Measurements from ENCODE around the gene ARF5.

ARF5 gene

DNA sequence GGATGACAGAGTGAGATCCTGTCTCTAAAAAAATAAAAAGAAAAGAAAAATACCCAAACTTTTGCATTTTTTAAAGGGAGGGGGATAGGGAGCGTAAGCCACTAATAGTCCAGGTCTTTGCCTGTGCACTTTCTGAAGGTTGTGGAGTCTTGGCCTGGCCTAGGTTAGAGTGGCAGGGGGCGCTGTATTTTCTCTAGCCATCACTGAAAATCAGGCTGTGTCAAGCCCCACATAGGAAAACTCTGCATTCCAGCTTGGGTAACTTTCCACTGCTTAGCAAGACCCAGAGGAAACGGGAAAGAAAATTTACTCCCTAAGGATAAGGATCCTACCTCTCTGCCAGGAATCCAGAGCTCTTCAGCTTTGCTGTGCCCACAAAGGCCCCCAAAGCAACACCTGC is 40.2 kb downstream of the ARF5 start:
- Histone ChIP-seq H3K4me3 (no peak overlapping the region), H3K27me3 (no peaks in the 10 kb centered on the region), H3K27ac (no peak overlapping the region), H3K9me3 (no peaks in the 10 kb centered on the region), H3K4me1 (peaks cover 0 to 12% (median 9%) of the 10 kb centered on the region in 4 donors), H3K36me3 (no peaks in the 10 kb centered on the region)
- TF ChIP-seq, protein P1, sequence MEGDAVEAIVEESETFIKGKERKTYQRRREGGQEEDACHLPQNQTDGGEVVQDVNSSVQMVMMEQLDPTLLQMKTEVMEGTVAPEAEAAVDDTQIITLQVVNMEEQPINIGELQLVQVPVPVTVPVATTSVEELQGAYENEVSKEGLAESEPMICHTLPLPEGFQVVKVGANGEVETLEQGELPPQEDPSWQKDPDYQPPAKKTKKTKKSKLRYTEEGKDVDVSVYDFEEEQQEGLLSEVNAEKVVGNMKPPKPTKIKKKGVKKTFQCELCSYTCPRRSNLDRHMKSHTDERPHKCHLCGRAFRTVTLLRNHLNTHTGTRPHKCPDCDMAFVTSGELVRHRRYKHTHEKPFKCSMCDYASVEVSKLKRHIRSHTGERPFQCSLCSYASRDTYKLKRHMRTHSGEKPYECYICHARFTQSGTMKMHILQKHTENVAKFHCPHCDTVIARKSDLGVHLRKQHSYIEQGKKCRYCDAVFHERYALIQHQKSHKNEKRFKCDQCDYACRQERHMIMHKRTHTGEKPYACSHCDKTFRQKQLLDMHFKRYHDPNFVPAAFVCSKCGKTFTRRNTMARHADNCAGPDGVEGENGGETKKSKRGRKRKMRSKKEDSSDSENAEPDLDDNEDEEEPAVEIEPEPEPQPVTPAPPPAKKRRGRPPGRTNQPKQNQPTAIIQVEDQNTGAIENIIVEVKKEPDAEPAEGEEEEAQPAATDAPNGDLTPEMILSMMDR (IDR thresholded peaks at IDR 0.05): no peak
- intact Hi-C loops (cut with DNase I; ENCODE audit: low total_unique reads): no loop called here
- DNase-seq: no peak

DNA sequence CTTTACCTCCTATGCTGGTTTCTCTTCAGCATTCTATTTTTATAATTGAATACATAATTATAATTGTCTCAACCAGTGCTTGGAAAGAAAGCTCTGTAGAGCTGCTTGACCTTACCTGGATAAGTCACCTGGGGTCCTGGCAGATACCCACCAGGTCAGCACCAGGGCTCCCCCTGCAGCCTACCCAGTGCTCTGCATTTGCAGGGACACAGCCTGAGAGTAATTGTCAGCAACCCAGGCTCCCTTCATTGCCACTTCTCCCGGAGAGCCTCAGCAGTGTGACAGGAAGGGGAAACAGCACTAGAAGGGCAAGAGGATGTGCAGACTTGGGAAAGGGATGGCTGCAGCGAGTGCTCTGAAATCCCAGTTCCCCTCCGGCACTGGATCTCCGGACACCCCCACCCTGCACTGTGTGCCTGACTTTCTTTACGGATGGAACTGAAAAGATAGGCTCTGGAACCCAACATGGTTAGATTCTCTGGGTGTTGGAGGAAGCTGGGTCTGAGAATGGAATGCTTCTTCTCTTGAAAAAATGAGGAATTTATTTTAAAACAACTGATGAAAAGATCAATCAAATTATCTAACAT is 41.1 kb downstream of the ARF5 start:
- Histone ChIP-seq H3K9me3 (no peaks in the 10 kb centered on the region), H3K36me3 (no peaks in the 10 kb centered on the region), H3K4me1 (peaks cover 0 to 12% (median 10%) of the 10 kb centered on the region in 4 donors), H3K27ac (no peak overlapping the region), H3K27me3 (no peaks in the 10 kb centered on the region), H3K4me3 (no peak overlapping the region)
- TF ChIP-seq, protein P1 (IDR thresholded peaks at IDR 0.05): no peak
- DNase-seq: no peak
- intact Hi-C loops (cut with DNase I; ENCODE audit: low total_unique reads): no loop called here

DNA sequence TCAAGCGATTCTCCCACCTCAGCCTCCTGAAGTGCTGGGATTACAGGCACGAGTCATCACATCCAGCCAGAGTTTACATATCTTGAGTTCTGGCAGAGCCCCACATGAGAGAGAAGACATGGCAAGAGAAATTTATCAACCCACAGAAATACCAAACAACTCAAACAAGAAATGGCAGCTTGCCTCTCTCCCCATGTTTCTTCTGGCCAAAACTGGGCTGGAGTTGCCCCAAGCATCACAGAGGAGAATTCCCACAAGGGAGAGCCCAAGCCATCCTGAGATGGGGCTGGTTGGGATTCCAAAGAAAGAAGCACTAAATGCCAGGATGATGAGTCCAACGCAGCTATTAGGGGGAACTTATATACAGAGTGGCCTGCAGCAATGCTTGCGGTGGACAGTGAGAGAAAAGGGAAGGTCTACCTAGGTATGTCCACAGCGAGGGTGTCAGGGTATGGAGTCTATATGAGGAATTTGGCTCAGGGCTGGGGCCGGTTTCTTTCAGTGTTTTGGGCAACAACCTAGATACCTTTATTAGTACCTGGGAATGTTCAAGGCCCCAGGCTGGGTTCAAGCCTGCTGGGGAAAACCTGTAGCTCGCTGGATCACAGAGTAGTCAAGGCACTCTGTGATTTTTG is 44.2 kb downstream of the ARF5 start:
- H3K27ac ChIP-seq: peak overlapping the region in 1 of 2 donors; percentile 37
- H3K4me1 ChIP-seq: peaks cover 0 to 21% (median 14%) of the 10 kb centered on the region in 4 donors
- DNase-seq: no peak
- TF ChIP-seq, protein P1 (IDR thresholded peaks at IDR 0.05): no peak
- no peaks in the 10 kb centered on the region for H3K27me3 ChIP-seq
- H3K4me3 ChIP-seq: no peak overlapping the region
- intact Hi-C loops (cut with DNase I; ENCODE audit: low total_unique reads): no loop called here
- H3K9me3 ChIP-seq: no peaks in the 10 kb centered on the region
- H3K36me3 ChIP-seq: no peaks in the 10 kb centered on the region

DNA sequence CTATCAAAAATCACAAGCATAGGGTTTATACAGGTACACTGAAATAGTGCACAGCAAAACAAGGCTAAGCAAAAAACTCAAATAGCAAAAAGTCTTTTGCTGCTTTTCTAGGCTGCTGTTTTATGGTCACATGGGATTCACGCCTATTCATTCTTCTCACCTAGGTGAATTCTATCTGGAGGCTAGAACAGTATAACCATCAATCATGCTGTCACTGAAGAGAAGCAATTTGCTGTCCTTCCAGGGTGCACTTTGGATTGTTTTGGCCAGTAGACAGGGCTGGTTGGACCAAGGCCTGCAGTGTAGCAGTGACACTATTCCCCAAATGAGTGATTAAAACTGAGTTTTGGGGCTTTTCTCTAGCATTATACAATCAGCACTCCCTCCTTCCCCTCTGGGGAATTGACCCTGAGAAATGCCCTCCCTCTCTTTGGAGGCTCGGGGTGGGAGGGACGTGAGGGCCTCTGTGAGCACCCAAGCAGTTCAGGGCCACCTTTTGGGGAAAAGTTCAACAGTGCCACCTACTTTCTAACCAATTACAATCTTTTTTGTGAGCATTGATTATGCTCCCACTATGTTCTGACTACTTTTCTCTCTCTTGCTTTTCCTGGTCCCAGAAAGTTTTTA is 47.6 kb downstream of the ARF5 start:
- Histone ChIP-seq H3K36me3 (no peaks in the 10 kb centered on the region), H3K27me3 (no peaks in the 10 kb centered on the region), H3K4me1 (peaks cover 0 to 21% (median 14%) of the 10 kb centered on the region in 4 donors), H3K9me3 (no peaks in the 10 kb centered on the region), H3K27ac (no peak overlapping the region), H3K4me3 (no peak overlapping the region)
- TF ChIP-seq, protein P1 (IDR thresholded peaks at IDR 0.05): no peak
- no peak for DNase-seq
- intact Hi-C loops (cut with DNase I; ENCODE audit: low total_unique reads): no loop called here

DNA sequence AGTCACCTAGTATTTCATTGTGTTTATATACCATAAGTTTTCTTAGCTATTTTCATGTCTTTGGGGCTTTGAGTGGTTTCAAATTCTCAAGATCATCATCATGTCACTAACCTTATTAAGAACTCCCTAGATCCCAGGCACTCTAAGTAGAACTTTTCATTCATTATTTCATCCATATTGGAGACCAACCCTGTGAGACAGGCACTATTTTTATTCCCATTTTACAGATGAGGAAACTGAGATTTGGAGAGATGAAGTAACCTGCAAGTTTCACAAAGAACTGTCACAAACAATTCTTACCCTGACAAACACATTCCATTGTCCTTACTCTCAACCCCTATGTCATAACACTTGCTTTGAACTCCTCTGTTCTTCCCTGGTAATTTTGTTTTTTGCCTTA is 50.0 kb downstream of the ARF5 start:
- peaks cover 0 to 12% (median 4%) of the 10 kb centered on the region in 4 donors for H3K4me1 ChIP-seq
- no peak overlapping the region for H3K4me3 ChIP-seq
- intact Hi-C loops (cut with DNase I; ENCODE audit: low total_unique reads): no loop called here
- no peak overlapping the region for H3K27ac ChIP-seq
- H3K9me3 ChIP-seq: no peaks in the 10 kb centered on the region
- no peaks in the 10 kb centered on the region for H3K27me3 ChIP-seq
- TF ChIP-seq, protein P1 (IDR thresholded peaks at IDR 0.05): no peak
- H3K36me3 ChIP-seq: no peaks in the 10 kb centered on the region
- DNase-seq: no peak

Measured in tibial artery (tissue), 4 donors.